OCI-LY1 (cell line): ENCODE results near the gene BEND7.

ENCODE experiments used
- EZH2 ChIP-seq: fragments of 200-600 bp; sonication (generic), shearing (Covaris generic); IDR thresholded peaks from 2 replicates; pipeline ENCODE4 v1.8.0; 2017; ENCODE audit warnings: borderline replicate concordance, mixed run types, mild to moderate bottlenecking, antibody characterized with exemption, low read length, moderate library complexity, mixed read lengths
- TF ChIP-seq, protein P1 (sequence below): fragments of 200-600 bp; sonication (generic), shearing (Covaris generic); IDR thresholded peaks from 2 replicates; pipeline ENCODE4 v1.5.1; 2017; ENCODE audit warnings: mild to moderate bottlenecking, antibody characterized with exemption, low read length, moderate library complexity, mixed read lengths

DNA sequence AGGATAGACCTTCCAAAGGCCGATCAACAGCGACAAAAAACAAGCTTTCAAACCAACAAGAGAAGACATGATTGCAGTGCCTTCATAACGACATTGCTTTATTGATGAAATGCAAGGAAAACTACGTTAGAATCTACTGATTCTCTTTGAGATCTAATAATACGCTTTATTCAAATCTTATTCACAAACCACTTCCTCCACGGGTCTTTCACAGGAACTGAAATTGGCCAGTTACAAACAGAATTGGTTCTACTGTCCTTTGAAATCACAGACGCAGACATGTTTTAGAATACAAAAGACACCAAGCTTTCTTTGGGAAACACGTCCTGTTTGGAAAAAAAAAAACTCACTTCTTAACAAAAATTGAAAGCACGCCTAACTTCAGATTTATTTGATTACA is 106.0 kb downstream of the BEND7 start:
- TF ChIP-seq EZH2, result no peak
- TF ChIP-seq, protein P1, sequence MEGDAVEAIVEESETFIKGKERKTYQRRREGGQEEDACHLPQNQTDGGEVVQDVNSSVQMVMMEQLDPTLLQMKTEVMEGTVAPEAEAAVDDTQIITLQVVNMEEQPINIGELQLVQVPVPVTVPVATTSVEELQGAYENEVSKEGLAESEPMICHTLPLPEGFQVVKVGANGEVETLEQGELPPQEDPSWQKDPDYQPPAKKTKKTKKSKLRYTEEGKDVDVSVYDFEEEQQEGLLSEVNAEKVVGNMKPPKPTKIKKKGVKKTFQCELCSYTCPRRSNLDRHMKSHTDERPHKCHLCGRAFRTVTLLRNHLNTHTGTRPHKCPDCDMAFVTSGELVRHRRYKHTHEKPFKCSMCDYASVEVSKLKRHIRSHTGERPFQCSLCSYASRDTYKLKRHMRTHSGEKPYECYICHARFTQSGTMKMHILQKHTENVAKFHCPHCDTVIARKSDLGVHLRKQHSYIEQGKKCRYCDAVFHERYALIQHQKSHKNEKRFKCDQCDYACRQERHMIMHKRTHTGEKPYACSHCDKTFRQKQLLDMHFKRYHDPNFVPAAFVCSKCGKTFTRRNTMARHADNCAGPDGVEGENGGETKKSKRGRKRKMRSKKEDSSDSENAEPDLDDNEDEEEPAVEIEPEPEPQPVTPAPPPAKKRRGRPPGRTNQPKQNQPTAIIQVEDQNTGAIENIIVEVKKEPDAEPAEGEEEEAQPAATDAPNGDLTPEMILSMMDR, result no peak
